ENCODE data around the gene HSF5. TPM values are rescaled to one million over a fixed set of nuclear protein-coding genes. Genes with fewer than 3 reads are reported as not detected.

HSF5 gene
- total and polyA plus RNA-seq, 7 donors = under 0.01 to 0.29 TPM; not detected in 5

- no peaks in the 10 kb centered on the region for H3K4me1 ChIP-seq
- H3K9me3 ChIP-seq = no peaks in the 10 kb centered on the region
- DNase-seq = no peak
- H3K27me3 ChIP-seq = peaks cover 0 to 9% (median 0%) of the 10 kb centered on the region in 3 donors
- TF ChIP-seq CTCF (IDR thresholded peaks at IDR 0.05) (no peak), POLR2A (IDR thresholded peaks at IDR 0.05) (no peak), EP300 (IDR thresholded peaks at IDR 0.05) (no peak), POLR2AphosphoS5 (IDR thresholded peaks at IDR 0.05) (no peak)
- H3K4me3 ChIP-seq = no peak overlapping the region
- WGBS, 2 donors = 19 to 62% methylated on average over 3 of the region's 3 CpGs
- no peak overlapping the region for H3K27ac ChIP-seq
- intact Hi-C loops (cut with DNase I) = no loop called here
- H3K36me3 ChIP-seq = no peaks in the 10 kb centered on the region
Measured at GRCh38 chr17:58388302-58389190, 99.7 kb downstream of the HSF5 start.

GRCh38 chr17:58387834-58388233, 100.4 kb downstream of the HSF5 start:
- Histone ChIP-seq H3K4me1 (no peaks in the 10 kb centered on the region), H3K27me3 (peaks cover 0 to 9% (median 0%) of the 10 kb centered on the region in 3 donors), H3K9me3 (no peaks in the 10 kb centered on the region), H3K36me3 (no peaks in the 10 kb centered on the region), H3K27ac (no peak overlapping the region), H3K4me3 (no peak overlapping the region)
- DNase-seq = no peak
- WGBS, 2 donors = 16 to 59% methylated on average over 1 of the region's 1 CpG
- TF ChIP-seq CTCF (IDR thresholded peaks at IDR 0.05) = no peak
- TF ChIP-seq POLR2AphosphoS5 (IDR thresholded peaks at IDR 0.05) = no peak
- TF ChIP-seq POLR2A (IDR thresholded peaks at IDR 0.05) = no peak
- no peak for TF ChIP-seq EP300 (IDR thresholded peaks at IDR 0.05)
- intact Hi-C loops (cut with DNase I) = no loop called here

GRCh38 chr17:58386708-58387107, 101.5 kb downstream of the HSF5 start:
- H3K4me1 ChIP-seq = no peaks in the 10 kb centered on the region

GRCh38 chr17:58385359-58385899, 102.8 kb downstream of the HSF5 start:
- no peak overlapping the region for H3K27ac ChIP-seq
- H3K4me3 ChIP-seq = no peak overlapping the region
- no peaks in the 10 kb centered on the region for H3K4me1 ChIP-seq
- 45 to 75% methylated on average over 4 of the region's 4 CpGs for WGBS, 2 donors
- peaks cover 0 to 4% (median 0%) of the 10 kb centered on the region in 3 donors for H3K27me3 ChIP-seq
- intact Hi-C loops (cut with DNase I) = no loop called here
- H3K9me3 ChIP-seq = no peaks in the 10 kb centered on the region
- DNase-seq = no peak
- H3K36me3 ChIP-seq = no peaks in the 10 kb centered on the region
- TF ChIP-seq EP300 (IDR thresholded peaks at IDR 0.05) (no peak), CTCF (IDR thresholded peaks at IDR 0.05) (no peak), POLR2AphosphoS5 (IDR thresholded peaks at IDR 0.05) (no peak), POLR2A (IDR thresholded peaks at IDR 0.05) (no peak)

More at GRCh38 chr17:58386708-58387107, 101.5 kb downstream of the HSF5 start:
- no peak for DNase-seq
- Histone ChIP-seq H3K36me3 (no peaks in the 10 kb centered on the region), H3K9me3 (no peaks in the 10 kb centered on the region), H3K27me3 (peaks cover 0 to 4% (median 0%) of the 10 kb centered on the region in 3 donors), H3K4me3 (no peak overlapping the region), H3K27ac (no peak overlapping the region)
- TF ChIP-seq POLR2AphosphoS5 (IDR thresholded peaks at IDR 0.05) (no peak), EP300 (IDR thresholded peaks at IDR 0.05) (no peak), POLR2A (IDR thresholded peaks at IDR 0.05) (no peak), CTCF (IDR thresholded peaks at IDR 0.05) (no peak)
- intact Hi-C loops (cut with DNase I) = no loop called here
- WGBS, 2 donors = 35 to 79% methylated on average over 3 of the region's 3 CpGs
